Measurements from ENCODE around the gene ATP1B1.

ATP1B1 gene

DNA sequence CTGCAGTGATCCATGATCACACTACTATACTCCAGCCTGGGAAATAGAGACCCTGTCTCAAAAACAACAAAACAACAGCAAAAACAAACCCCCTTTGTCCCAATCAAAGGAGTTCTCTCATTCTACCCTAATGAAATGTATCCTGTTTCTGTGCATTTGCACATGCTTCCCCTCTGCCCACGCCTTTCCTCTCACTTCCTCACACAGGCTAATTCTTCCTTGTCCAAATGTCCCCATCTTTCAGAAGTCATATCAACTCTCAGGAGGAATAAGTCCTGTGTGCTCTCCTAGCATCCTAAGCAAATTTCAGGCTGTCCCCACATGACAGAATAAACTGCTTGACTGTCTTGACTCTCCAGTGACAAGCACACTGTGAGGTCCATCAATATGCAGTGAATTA, 8.1 kb upstream of the ATP1B1 start:
- Histone ChIP-seq H3K9me3 (no peaks in the 10 kb centered on the region), H3K27me3 (peaks cover 33% of the 10 kb centered on the region), H3K4me3 (ENCODE audit: low read depth in 1 of 2, low read length in 1 of 2) (no peak overlapping the region), H3K4me1 (ENCODE audit: control insufficient read depth in 1 of 2, insufficient read depth in 1 of 2, low read depth in 1 of 2, low read length in 1 of 2) (no peaks in the 10 kb centered on the region), H3K27ac (no peak overlapping the region), H3K36me3 (no peaks in the 10 kb centered on the region)
- TF ChIP-seq, protein P1, sequence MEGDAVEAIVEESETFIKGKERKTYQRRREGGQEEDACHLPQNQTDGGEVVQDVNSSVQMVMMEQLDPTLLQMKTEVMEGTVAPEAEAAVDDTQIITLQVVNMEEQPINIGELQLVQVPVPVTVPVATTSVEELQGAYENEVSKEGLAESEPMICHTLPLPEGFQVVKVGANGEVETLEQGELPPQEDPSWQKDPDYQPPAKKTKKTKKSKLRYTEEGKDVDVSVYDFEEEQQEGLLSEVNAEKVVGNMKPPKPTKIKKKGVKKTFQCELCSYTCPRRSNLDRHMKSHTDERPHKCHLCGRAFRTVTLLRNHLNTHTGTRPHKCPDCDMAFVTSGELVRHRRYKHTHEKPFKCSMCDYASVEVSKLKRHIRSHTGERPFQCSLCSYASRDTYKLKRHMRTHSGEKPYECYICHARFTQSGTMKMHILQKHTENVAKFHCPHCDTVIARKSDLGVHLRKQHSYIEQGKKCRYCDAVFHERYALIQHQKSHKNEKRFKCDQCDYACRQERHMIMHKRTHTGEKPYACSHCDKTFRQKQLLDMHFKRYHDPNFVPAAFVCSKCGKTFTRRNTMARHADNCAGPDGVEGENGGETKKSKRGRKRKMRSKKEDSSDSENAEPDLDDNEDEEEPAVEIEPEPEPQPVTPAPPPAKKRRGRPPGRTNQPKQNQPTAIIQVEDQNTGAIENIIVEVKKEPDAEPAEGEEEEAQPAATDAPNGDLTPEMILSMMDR (IDR thresholded peaks at IDR 0.05), result no peak

DNA sequence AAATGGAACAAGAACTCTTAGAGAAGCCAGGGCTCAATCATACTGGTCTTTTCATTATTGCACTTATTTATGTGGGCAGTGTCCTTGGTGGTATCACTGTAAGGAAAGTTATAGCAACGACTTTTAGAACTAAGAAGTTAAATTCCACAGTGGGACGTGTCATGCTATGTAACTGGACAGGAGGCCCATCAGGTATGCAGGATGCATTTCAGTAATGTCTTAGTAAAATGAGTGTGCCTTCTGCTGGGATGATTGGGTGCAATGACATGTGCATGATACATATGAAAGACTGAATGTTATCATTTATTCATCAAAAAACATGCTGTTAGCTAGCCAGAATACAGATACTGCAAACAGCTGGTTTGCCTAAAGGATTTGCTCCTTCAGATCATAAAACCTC, 6.9 kb upstream of the ATP1B1 start:
- no peak overlapping the region for H3K4me3 ChIP-seq (ENCODE audit: low read depth in 1 of 2, low read length in 1 of 2)
- TF ChIP-seq, protein P1 (IDR thresholded peaks at IDR 0.05), result no peak
- H3K4me1 ChIP-seq (ENCODE audit: control insufficient read depth in 1 of 2, insufficient read depth in 1 of 2, low read depth in 1 of 2, low read length in 1 of 2), result no peaks in the 10 kb centered on the region
- H3K27ac ChIP-seq, result no peak overlapping the region
- no peaks in the 10 kb centered on the region for H3K9me3 ChIP-seq
- H3K36me3 ChIP-seq, result no peaks in the 10 kb centered on the region
- peaks cover 45% of the 10 kb centered on the region for H3K27me3 ChIP-seq

DNA sequence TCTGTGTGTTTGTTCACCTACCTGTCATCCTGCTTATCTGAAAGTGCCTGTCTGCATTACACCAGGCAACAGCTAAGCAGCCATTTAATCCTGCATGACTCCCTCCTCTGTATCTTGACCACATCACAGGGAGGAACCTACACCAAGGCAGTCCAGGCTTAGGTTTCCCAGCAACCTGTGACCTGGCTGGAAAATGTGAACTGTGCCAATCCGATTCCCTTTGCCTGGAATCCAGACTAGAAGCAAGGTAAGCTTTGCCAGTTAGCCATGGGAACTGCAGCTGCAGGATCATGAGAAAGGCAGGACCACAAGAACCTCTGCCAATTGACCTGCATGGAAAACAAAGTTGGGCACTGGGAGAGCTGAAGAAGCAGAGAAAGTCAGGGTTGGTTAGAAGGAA, 6.3 kb upstream of the ATP1B1 start:
- Histone ChIP-seq H3K4me1 (ENCODE audit: control insufficient read depth in 1 of 2, insufficient read depth in 1 of 2, low read depth in 1 of 2, low read length in 1 of 2) (no peaks in the 10 kb centered on the region), H3K27me3 (peaks cover 52% of the 10 kb centered on the region), H3K9me3 (no peaks in the 10 kb centered on the region), H3K27ac (no peak overlapping the region), H3K4me3 (ENCODE audit: low read depth in 1 of 2, low read length in 1 of 2) (no peak overlapping the region), H3K36me3 (no peaks in the 10 kb centered on the region)
- TF ChIP-seq, protein P1 (IDR thresholded peaks at IDR 0.05), result no peak

DNA sequence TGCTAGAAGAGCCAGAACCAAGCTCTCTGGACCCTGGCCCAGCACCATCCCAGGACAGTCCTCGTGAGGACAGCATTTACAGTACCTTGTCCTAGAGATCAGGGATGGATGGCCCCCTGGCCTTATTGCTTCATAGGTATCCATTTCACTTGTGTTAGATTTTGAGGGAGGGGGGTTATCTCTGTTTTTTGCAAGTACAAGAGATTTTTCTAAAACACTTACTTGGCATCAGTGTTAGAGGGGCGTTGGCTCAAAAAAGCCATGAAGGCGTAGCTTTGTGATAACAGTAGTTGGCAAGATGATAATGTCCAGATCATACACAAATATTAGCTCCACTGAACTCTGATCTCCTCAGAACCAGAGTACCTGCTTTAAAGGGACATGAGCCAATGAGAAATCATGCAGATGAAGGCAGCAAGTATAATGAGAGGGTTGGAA, 5.8 kb upstream of the ATP1B1 start:
- TF ChIP-seq, protein P1 (IDR thresholded peaks at IDR 0.05), result no peak
- Histone ChIP-seq H3K36me3 (no peaks in the 10 kb centered on the region), H3K27ac (no peak overlapping the region), H3K4me3 (ENCODE audit: low read depth in 1 of 2, low read length in 1 of 2) (no peak overlapping the region), H3K9me3 (no peaks in the 10 kb centered on the region), H3K27me3 (peaks cover 56% of the 10 kb centered on the region), H3K4me1 (ENCODE audit: control insufficient read depth in 1 of 2, insufficient read depth in 1 of 2, low read depth in 1 of 2, low read length in 1 of 2) (peaks cover 4 to 5% of the 10 kb centered on the region in 2 experiments)

DNA sequence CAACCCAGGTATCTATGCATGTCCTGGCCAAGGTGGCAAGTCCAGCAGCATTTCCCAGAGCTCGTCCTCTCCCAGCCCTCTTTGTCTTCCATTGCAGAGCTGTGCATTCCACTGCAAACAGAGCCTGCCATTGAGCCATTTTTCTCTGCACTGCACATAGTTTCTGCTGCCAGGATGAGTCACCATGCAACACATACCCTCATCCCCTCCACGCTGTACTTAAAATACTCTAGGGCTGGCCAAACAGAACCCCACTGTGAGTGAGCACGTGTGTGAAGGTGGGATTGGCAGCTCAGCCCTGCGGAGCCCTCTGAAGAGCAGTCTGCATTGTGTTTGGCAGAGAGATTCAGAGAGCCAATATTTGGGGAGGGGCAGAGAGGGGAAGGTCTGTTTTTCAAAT, 3.9 kb upstream of the ATP1B1 start:
- H3K36me3 ChIP-seq, result no peaks in the 10 kb centered on the region
- H3K9me3 ChIP-seq, result no peaks in the 10 kb centered on the region
- peaks cover 16 to 20% of the 10 kb centered on the region in 2 experiments for H3K4me1 ChIP-seq (ENCODE audit: control insufficient read depth in 1 of 2, insufficient read depth in 1 of 2, low read depth in 1 of 2, low read length in 1 of 2)
- TF ChIP-seq, protein P1 (IDR thresholded peaks at IDR 0.05), result no peak
- H3K27ac ChIP-seq, result no peak overlapping the region
- H3K27me3 ChIP-seq, result peaks cover 75% of the 10 kb centered on the region
- H3K4me3 ChIP-seq (ENCODE audit: low read depth in 1 of 2, low read length in 1 of 2), result no peak overlapping the region

DNA sequence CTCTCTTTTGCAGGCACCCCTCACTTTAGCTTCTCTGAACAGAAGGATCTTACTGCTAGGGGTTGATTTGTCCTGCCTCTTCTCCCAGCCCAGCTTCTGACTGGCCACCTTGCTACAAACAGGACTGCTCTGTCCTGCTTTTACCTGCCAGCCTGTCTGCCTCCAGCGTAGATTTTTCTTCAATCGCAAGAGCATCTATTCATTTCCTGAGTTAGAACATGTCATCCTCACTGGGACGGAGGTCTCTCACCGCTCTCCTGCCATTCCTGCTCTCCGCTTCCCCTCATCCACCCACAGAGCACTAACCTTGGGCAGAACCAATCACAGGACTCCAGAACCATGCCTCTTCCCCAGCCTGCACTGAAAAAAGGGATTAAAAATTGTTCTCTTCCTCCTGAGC, 3.5 kb upstream of the ATP1B1 start:
- TF ChIP-seq, protein P1 (IDR thresholded peaks at IDR 0.05), result no peak
- Histone ChIP-seq H3K4me3 (ENCODE audit: low read depth in 1 of 2, low read length in 1 of 2) (no peak overlapping the region), H3K27ac (no peak overlapping the region), H3K27me3 (peaks cover 80% of the 10 kb centered on the region), H3K36me3 (no peaks in the 10 kb centered on the region), H3K4me1 (ENCODE audit: control insufficient read depth in 1 of 2, insufficient read depth in 1 of 2, low read depth in 1 of 2, low read length in 1 of 2) (peaks cover 16 to 20% of the 10 kb centered on the region in 2 experiments), H3K9me3 (no peaks in the 10 kb centered on the region)
